PFSK-1 (cell line): ENCODE results near the gene CDH2.

Experiments used
- FOXP2 ChIP-seq: optimal IDR thresholded peaks from 2 replicates; pipeline ENCODE3; 2011; ENCODE audit warnings: borderline replicate concordance, control low read depth, inconsistent platforms; ENCODE audit not compliant: insufficient read depth; ENCODE audit errors: extremely low read length, extremely low read depth
- POLR2AphosphoS5 ChIP-seq: IDR thresholded peaks from 2 replicates; pipeline ENCODE4 v1.6.1; 2012; ENCODE audit warnings: low read depth, mild to moderate bottlenecking, control low read depth, low read length, moderate library complexity
- REST ChIP-seq, 2 experiments: IDR thresholded peaks; 2 replicates each; pipeline versions ENCODE4 v1.6.1 to v1.8.0; 2011 to 2012; ENCODE audit warnings: low read depth in 2 of 2, low read length in 2 of 2, control low read depth in 1 of 2, inconsistent platforms in 1 of 2, mild to moderate bottlenecking in 1 of 2, moderate library complexity in 1 of 2; ENCODE audit not compliant: insufficient read depth in 1 of 2
- SIN3A ChIP-seq: IDR thresholded peaks from 2 replicates; pipeline ENCODE4 v1.6.1; 2012; ENCODE audit warnings: mild to moderate bottlenecking, low read length, moderate library complexity, borderline replicate concordance; ENCODE audit not compliant: insufficient read depth
- TAF1 ChIP-seq: IDR thresholded peaks from 2 replicates; pipeline ENCODE4 v1.6.1; 2012; ENCODE audit warnings: low read length, control low read depth, borderline replicate concordance; ENCODE audit not compliant: insufficient read depth

Gene CDH2

GRCh38 chr18:27983780-27984179 lies 193.2 kb downstream of the CDH2 start:
- TF ChIP-seq FOXP2 (no peak), SIN3A (no peak), POLR2AphosphoS5 (no peak), TAF1 (no peak), REST (IDR thresholded peaks at IDR 0.05; ENCODE audit: insufficient read depth in 1 of 2, low read depth in 2 of 2, low read length in 2 of 2) (no peak)

- TF ChIP-seq FOXP2 (no peak), SIN3A (no peak), REST (IDR thresholded peaks at IDR 0.05; ENCODE audit: insufficient read depth in 1 of 2, low read depth in 2 of 2, low read length in 2 of 2) (no peak), POLR2AphosphoS5 (no peak), TAF1 (no peak)
Measured at GRCh38 chr18:27976806-27977408, 200.0 kb downstream of the CDH2 start.

- TF ChIP-seq POLR2AphosphoS5, result no peak
- no peak for TF ChIP-seq SIN3A
- TF ChIP-seq REST (IDR thresholded peaks at IDR 0.05; ENCODE audit: insufficient read depth in 1 of 2, low read depth in 2 of 2, low read length in 2 of 2), result no peak
- no peak for TF ChIP-seq FOXP2
- TF ChIP-seq TAF1, result no peak
Measured at GRCh38 chr18:27970321-27970720, 206.6 kb downstream of the CDH2 start.

GRCh38 chr18:27969206-27969605 lies 207.7 kb downstream of the CDH2 start:
- no peak for TF ChIP-seq POLR2AphosphoS5
- TF ChIP-seq TAF1, result no peak
- TF ChIP-seq SIN3A, result no peak
- TF ChIP-seq FOXP2, result no peak
- TF ChIP-seq REST (IDR thresholded peaks at IDR 0.05; ENCODE audit: insufficient read depth in 1 of 2, low read depth in 2 of 2, low read length in 2 of 2), result no peak
